IMR-90 (cell line): ENCODE results near the gene FBXO15. TPM values are rescaled to one million over a fixed set of nuclear protein-coding genes. Genes with fewer than 3 reads are reported as not detected.

Experiments used
- ATAC-seq: fragments of 200-7000 bp; cut with Tn5 transposase; 2 replicates; pipeline ENCODE4 v1.9.1; 2020; ENCODE audit warnings: low read depth, mild to moderate bottlenecking, moderate library complexity
- BruUV-seq: library from RNA; stranded (reverse); fragments of 400-500 nt; replicated peaks from 2 replicates; lab custom pipeline; 2021; lab: Mats Ljungman, UMichigan
- CTCF ChIA-PET: fragments of 300-600 bp; formaldehyde crosslinking; extraction: SDS; loops from one replicate; lab custom pipeline; 2021; ENCODE audit warnings: antibody characterized with exemption; lab: Yijun Ruan, JAX
- POLR2A ChIA-PET: fragments of 300-600 bp; sonication (Branson Sonifier 250); formaldehyde crosslinking; loops from one replicate; lab custom pipeline; 2022; ENCODE audit warnings: antibody characterized with exemption; ENCODE audit not compliant: unreplicated experiment; lab: Charles Lee
- DNase-seq: peaks from one replicate; pipeline ENCODE4 v3.0.0; 2013
- H2AFZ ChIP-seq: replicated peaks from 2 replicates; pipeline ENCODE3; 2013; ENCODE audit warnings: low read length, mild to moderate bottlenecking; ENCODE audit not compliant: poor library complexity
- H2AK5ac ChIP-seq: 2 replicates; pipeline ENCODE4 v1.6.1; 2013; ENCODE audit warnings: low read depth, low read length, inconsistent platforms
- H2AK9ac ChIP-seq: replicated peaks from 2 replicates; pipeline ENCODE3; 2013; ENCODE audit warnings: mild to moderate bottlenecking, low read depth, low read length, moderate library complexity; ENCODE audit not compliant: poor library complexity
- H2BK120ac ChIP-seq: 2 replicates; pipeline ENCODE4 v1.6.1; 2013; ENCODE audit warnings: low read depth, low read length, inconsistent platforms
- H2BK15ac ChIP-seq: 3 replicates; pipeline ENCODE4 v1.6.1; 2013; ENCODE audit warnings: low read depth, low read length, inconsistent platforms
- H2BK20ac ChIP-seq: 2 replicates; pipeline ENCODE4 v1.6.1; 2013; ENCODE audit warnings: low read depth, mild to moderate bottlenecking, inconsistent platforms, low read length, moderate library complexity
- H2BK5ac ChIP-seq: 2 replicates; pipeline ENCODE4 v1.6.1; 2013; ENCODE audit warnings: mild to moderate bottlenecking, low read depth, low read length, inconsistent platforms; ENCODE audit not compliant: poor library complexity, severe bottlenecking
- H3K14ac ChIP-seq: replicated peaks from 2 replicates; pipeline ENCODE4 v1.6.1; 2013; ENCODE audit warnings: low read depth, low read length, inconsistent platforms
- H3K18ac ChIP-seq: 2 replicates; pipeline ENCODE4 v1.6.1; 2013; ENCODE audit warnings: low read depth, low read length, control low read depth
- H3K23ac ChIP-seq: 2 replicates; pipeline ENCODE4 v1.6.1; 2013; ENCODE audit warnings: low read depth, low read length, inconsistent platforms
- H3K27ac ChIP-seq: 2 replicates; pipeline ENCODE4 v1.5.1; 2013; ENCODE audit warnings: mild to moderate bottlenecking, control low read depth, low read length; ENCODE audit not compliant: insufficient read depth
- H3K27me3 ChIP-seq: 2 replicates; pipeline ENCODE4 v1.6.1; 2013; ENCODE audit warnings: low read length; ENCODE audit not compliant: control insufficient read depth, insufficient read depth
- H3K36me3 ChIP-seq: 2 replicates; pipeline ENCODE4 v1.6.1; 2013; ENCODE audit warnings: low read length, mixed read lengths; ENCODE audit not compliant: control insufficient read depth, insufficient read depth
- H3K4ac ChIP-seq: 2 replicates; pipeline ENCODE4 v1.6.1; 2013; ENCODE audit warnings: low read depth, low read length, inconsistent platforms
- H3K4me1 ChIP-seq: 2 replicates; pipeline ENCODE4 v1.6.1; 2013; ENCODE audit warnings: low read length, mixed read lengths; ENCODE audit not compliant: control insufficient read depth, insufficient read depth
- H3K4me2 ChIP-seq: 2 replicates; pipeline ENCODE4 v1.6.1; 2013; ENCODE audit warnings: low read depth, mild to moderate bottlenecking, control low read depth, low read length, moderate library complexity
- H3K4me3 ChIP-seq: 2 replicates; pipeline ENCODE4 v1.5.1; 2013; ENCODE audit warnings: low read depth, mild to moderate bottlenecking, control low read depth, low read length, moderate library complexity; ENCODE audit not compliant: insufficient read depth
- H3K56ac ChIP-seq: 2 replicates; pipeline ENCODE4 v1.6.1; 2013; ENCODE audit warnings: low read length, inconsistent platforms; ENCODE audit not compliant: insufficient read depth; ENCODE audit errors: extremely low read depth
- H3K79me1 ChIP-seq, 2 experiments: 2 replicates each; pipeline ENCODE4 v1.6.1; 2013; ENCODE audit warnings: low read length in 2 of 2, inconsistent platforms in 1 of 2, low read depth in 1 of 2
- H3K9ac ChIP-seq: 2 replicates; pipeline ENCODE4 v1.6.1; 2013; ENCODE audit warnings: low read depth, low read length, control low read depth
- H3K9me1 ChIP-seq: 2 replicates; pipeline ENCODE4 v1.6.1; 2013; ENCODE audit warnings: low read length, inconsistent platforms; ENCODE audit not compliant: insufficient read depth
- H3K9me3 ChIP-seq: 2 replicates; pipeline ENCODE4 v1.6.1; 2013; ENCODE audit warnings: low read length; ENCODE audit not compliant: control insufficient read depth, insufficient read depth
- H4K20me1 ChIP-seq: 2 replicates; pipeline ENCODE4 v1.6.1; 2013; ENCODE audit warnings: low read length, inconsistent platforms; ENCODE audit not compliant: insufficient read depth
- H4K5ac ChIP-seq: 2 replicates; pipeline ENCODE4 v1.6.1; 2013; ENCODE audit warnings: mild to moderate bottlenecking, low read depth, low read length, control low read depth
- H4K8ac ChIP-seq, 2 experiments: 2 replicates each; pipeline ENCODE4 v1.6.1; 2013; ENCODE audit warnings: low read depth in 2 of 2, low read length in 2 of 2, control low read depth in 1 of 2, inconsistent platforms in 1 of 2
- H4K91ac ChIP-seq: 2 replicates; pipeline ENCODE4 v1.6.1; 2013; ENCODE audit warnings: low read depth, low read length, inconsistent platforms; ENCODE audit not compliant: insufficient read depth
- BHLHE40 ChIP-seq: fragments of 150-350 bp; IDR thresholded peaks from 2 replicates; pipeline ENCODE4 v1.6.1; 2016; ENCODE audit warnings: mild to moderate bottlenecking, low read depth, low read length
- CEBPB ChIP-seq: IDR thresholded peaks from 2 replicates; pipeline ENCODE4 v1.6.1; 2012; ENCODE audit warnings: low read depth, low read length, improper control_type of control experiment
- CHD1 ChIP-seq: IDR thresholded peaks from 2 replicates; pipeline ENCODE4 v1.6.1; 2012; ENCODE audit warnings: low read depth, low read length, improper control_type of control experiment
- CTCF ChIP-seq: conservative IDR thresholded peaks from 2 replicates; pipeline ENCODE4 v1.5.1; 2012; ENCODE audit warnings: mild to moderate bottlenecking, low read depth, low read length, improper control_type of control experiment
- ELK1 ChIP-seq: fragments of 150-350 bp; IDR thresholded peaks from 2 replicates; pipeline ENCODE4 v1.6.1; 2016; ENCODE audit warnings: low read depth, mild to moderate bottlenecking, low read length, moderate library complexity, borderline replicate concordance
- FOS ChIP-seq: fragments of 150-350 bp; IDR thresholded peaks from 2 replicates; pipeline ENCODE4 v1.6.1; 2016; ENCODE audit warnings: low read depth, low read length
- MAFK ChIP-seq: IDR thresholded peaks from 2 replicates; pipeline ENCODE4 v1.6.1; 2012; ENCODE audit warnings: low read depth, low read length, improper control_type of control experiment
- MAZ ChIP-seq: IDR thresholded peaks from 2 replicates; pipeline ENCODE4 v1.6.1; 2012; ENCODE audit warnings: low read depth, mild to moderate bottlenecking, low read length, improper control_type of control experiment, moderate library complexity, borderline replicate concordance
- MXI1 ChIP-seq: IDR thresholded peaks from 2 replicates; pipeline ENCODE4 v1.6.1; 2012; ENCODE audit warnings: low read depth, mild to moderate bottlenecking, low read length, moderate library complexity, borderline replicate concordance
- NFE2L2 ChIP-seq: fragments of 150-350 bp; IDR thresholded peaks from 2 replicates; pipeline ENCODE4 v1.6.1; 2016; ENCODE audit warnings: low read depth, mild to moderate bottlenecking, low read length
- POLR2A ChIP-seq: IDR thresholded peaks from 2 replicates; pipeline ENCODE4 v1.6.1; 2012; ENCODE audit warnings: mild to moderate bottlenecking, low read depth, low read length
- RAD21 ChIP-seq: IDR thresholded peaks from 2 replicates; pipeline ENCODE4 v1.6.1; 2012; ENCODE audit warnings: low read length, improper control_type of control experiment
- RCOR1 ChIP-seq: IDR thresholded peaks from 2 replicates; pipeline ENCODE4 v1.6.1; 2012; ENCODE audit warnings: mild to moderate bottlenecking, low read length, improper control_type of control experiment; ENCODE audit not compliant: insufficient replicate concordance
- RFX5 ChIP-seq: IDR thresholded peaks from 2 replicates; pipeline ENCODE4 v1.8.0; 2012; ENCODE audit warnings: low read depth, mild to moderate bottlenecking, low read length, moderate library complexity
- SMC3 ChIP-seq: fragments of 150-350 bp; IDR thresholded peaks from 2 replicates; pipeline ENCODE4 v1.6.1; 2016; ENCODE audit warnings: low read depth, mild to moderate bottlenecking, antibody characterized with exemption, low read length, moderate library complexity
- USF2 ChIP-seq: fragments of 150-350 bp; IDR thresholded peaks from 2 replicates; pipeline ENCODE4 v1.6.1; 2017; ENCODE audit warnings: mild to moderate bottlenecking, antibody characterized with exemption, low read length, low read depth
- WGBS, 2 experiments: methylation state at CpG; one replicate each; pipeline versions ENCODE4 v1.1.5 to v1.1.7; 2013; ENCODE audit warnings: missing lambda C conversion rate in 2 of 2; ENCODE audit not compliant: insufficient read length in 1 of 2; ENCODE audit errors: extremely low coverage in 2 of 2; 5-methylcytosine and 5-hydroxymethylcytosine counted together
- dilution Hi-C: fragments of 300-500 bp; cut with HindIII; formaldehyde crosslinking; loops from one replicate; pipeline ENCODE4 v1.14.3; 2018; ENCODE audit warnings: low sequenced_read_pairs; ENCODE audit not compliant: unreplicated experiment
- in situ Hi-C: fragments of 300-500 bp; cut with MboI; formaldehyde crosslinking; loops from 3 replicates; pipeline ENCODE4 v1.14.3; 2019; ENCODE audit warnings: low sequenced_read_pairs, inconsistent platforms, mixed read lengths
- intact Hi-C: fragments of 100-400 bp; cut with micrococcal nuclease; formaldehyde crosslinking; loops from 2 replicates; pipeline ENCODE4 v1.10.0; 2022
- polyA plus RNA-seq, 3 experiments: library from polyadenylated mRNA; depleted of rRNA; stranded (reverse); fragments of >200 nt; gene quantifications; 2 replicates each; pipeline ENCODE4 v1.2.3, GENCODE V29; 2012; ENCODE audit warnings: low replicate concordance in 1 of 3
- total RNA-seq: library from RNA; depleted of rRNA; stranded (reverse); fragments of >200 nt; gene quantifications from 2 replicates; pipeline ENCODE4 v1.2.3, GENCODE V29; 2012

FBXO15 gene
- total and polyA plus RNA-seq, 2 of the 4 experiments (the other 2 are of a cell fraction), result 0.90 to 2.0 TPM

- no peaks in the 10 kb centered on the region for H3K27me3 ChIP-seq
- H2AK5ac ChIP-seq, result no peak overlapping the region
- ATAC-seq, result no peak
- H3K9ac ChIP-seq, result no peak overlapping the region
- H4K91ac ChIP-seq, result no peak overlapping the region
- in situ Hi-C loops, result no loop called here
- H2AFZ ChIP-seq, result no peak overlapping the region
- intact Hi-C loops, result no loop called here
- H3K4me1 ChIP-seq, result no peaks in the 10 kb centered on the region
- H3K4ac ChIP-seq, result no peak overlapping the region
- no peaks in the 10 kb centered on the region for H3K36me3 ChIP-seq
- no peaks in the 10 kb centered on the region for H4K20me1 ChIP-seq
- H2BK15ac ChIP-seq, result no peak overlapping the region
- BruUV-seq, result no TSS peak
- TF ChIP-seq CEBPB (no peak), SMC3 (no peak), NFE2L2 (no peak), MAZ (no peak), USF2 (no peak), FOS (no peak), RCOR1 (no peak), BHLHE40 (no peak), RAD21 (no peak), ELK1 (no peak), MXI1 (no peak), RFX5 (no peak), CTCF (no peak), POLR2A (no peak), MAFK (no peak), CHD1 (no peak)
- H3K79me1 ChIP-seq, result no peaks in the 10 kb centered on the region
- H3K9me1 ChIP-seq, result no peaks in the 10 kb centered on the region
- H2BK5ac ChIP-seq, result no peak overlapping the region
- H2BK120ac ChIP-seq, result no peak overlapping the region
- H3K56ac ChIP-seq, result no peak overlapping the region
- peaks cover 3% of the 10 kb centered on the region; the same call in 1 of the 2 replicates for H3K9me3 ChIP-seq
- no peak overlapping the region for H3K18ac ChIP-seq
- no peak overlapping the region for H3K27ac ChIP-seq
- no peak overlapping the region for H3K4me3 ChIP-seq
- ChIA-PET POLR2A (no interaction called here), CTCF (no interaction called here)
- H3K23ac ChIP-seq, result no peak overlapping the region
- no peak overlapping the region for H4K5ac ChIP-seq
- H4K8ac ChIP-seq, result no peak overlapping the region
- no peak for DNase-seq
- WGBS, 2 experiments, result no CpG with 5 or more reads among the region's 2 CpGs
- no peak overlapping the region for H2BK20ac ChIP-seq
- H3K4me2 ChIP-seq, result no peak overlapping the region
- no peak overlapping the region for H2AK9ac ChIP-seq
- H3K14ac ChIP-seq, result no peak overlapping the region
- dilution Hi-C loops, result no loop called here
Measured at GRCh38 chr18:74108460-74108859, 39.2 kb downstream of the FBXO15 start.
